Hepatocyte (in vitro differentiated cells): Measurements from ENCODE around the gene TTLL9.

Experiments used
- EZH2 ChIP-seq: fragments of 200-600 bp; sonication (generic); IDR thresholded peaks from 2 replicates; pipeline ENCODE4 v1.6.1; 2016; ENCODE audit warnings: antibody characterized with exemption, mild to moderate bottlenecking, borderline replicate concordance
- TF ChIP-seq, protein P1 (sequence below): fragments of 200-600 bp; sonication (generic); IDR thresholded peaks from 2 replicates; pipeline ENCODE4 v1.5.1; 2016; ENCODE audit warnings: antibody characterized with exemption, mild to moderate bottlenecking; ENCODE audit not compliant: poor library complexity

DNA sequence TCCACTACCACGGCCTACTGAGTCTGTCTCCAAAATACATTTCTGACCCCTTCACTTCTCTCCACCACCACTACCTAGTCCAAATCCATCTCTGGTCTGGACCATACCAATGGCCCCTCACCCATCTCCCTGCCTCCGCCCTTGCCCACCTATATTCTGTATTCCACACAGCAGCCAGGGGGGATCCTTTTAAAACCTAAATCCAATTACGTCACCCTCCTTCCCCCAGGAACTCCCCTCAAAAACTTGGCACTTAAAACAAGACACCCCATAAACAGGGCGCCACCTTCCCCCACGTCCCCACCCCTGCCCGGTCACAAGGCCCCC is 80.7 kb downstream of the TTLL9 start:
- TF ChIP-seq, protein P1, sequence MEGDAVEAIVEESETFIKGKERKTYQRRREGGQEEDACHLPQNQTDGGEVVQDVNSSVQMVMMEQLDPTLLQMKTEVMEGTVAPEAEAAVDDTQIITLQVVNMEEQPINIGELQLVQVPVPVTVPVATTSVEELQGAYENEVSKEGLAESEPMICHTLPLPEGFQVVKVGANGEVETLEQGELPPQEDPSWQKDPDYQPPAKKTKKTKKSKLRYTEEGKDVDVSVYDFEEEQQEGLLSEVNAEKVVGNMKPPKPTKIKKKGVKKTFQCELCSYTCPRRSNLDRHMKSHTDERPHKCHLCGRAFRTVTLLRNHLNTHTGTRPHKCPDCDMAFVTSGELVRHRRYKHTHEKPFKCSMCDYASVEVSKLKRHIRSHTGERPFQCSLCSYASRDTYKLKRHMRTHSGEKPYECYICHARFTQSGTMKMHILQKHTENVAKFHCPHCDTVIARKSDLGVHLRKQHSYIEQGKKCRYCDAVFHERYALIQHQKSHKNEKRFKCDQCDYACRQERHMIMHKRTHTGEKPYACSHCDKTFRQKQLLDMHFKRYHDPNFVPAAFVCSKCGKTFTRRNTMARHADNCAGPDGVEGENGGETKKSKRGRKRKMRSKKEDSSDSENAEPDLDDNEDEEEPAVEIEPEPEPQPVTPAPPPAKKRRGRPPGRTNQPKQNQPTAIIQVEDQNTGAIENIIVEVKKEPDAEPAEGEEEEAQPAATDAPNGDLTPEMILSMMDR: no peak
- TF ChIP-seq EZH2: no peak
